Measurements from ENCODE around the gene ADGRB3. TPM values are rescaled to one million over a fixed set of nuclear protein-coding genes. Genes with fewer than 3 reads are reported as not detected.

Gene ADGRB3
- polyA plus RNA-seq, 3 donors, result 0.04 to 0.23 (median 0.05) TPM

DNA sequence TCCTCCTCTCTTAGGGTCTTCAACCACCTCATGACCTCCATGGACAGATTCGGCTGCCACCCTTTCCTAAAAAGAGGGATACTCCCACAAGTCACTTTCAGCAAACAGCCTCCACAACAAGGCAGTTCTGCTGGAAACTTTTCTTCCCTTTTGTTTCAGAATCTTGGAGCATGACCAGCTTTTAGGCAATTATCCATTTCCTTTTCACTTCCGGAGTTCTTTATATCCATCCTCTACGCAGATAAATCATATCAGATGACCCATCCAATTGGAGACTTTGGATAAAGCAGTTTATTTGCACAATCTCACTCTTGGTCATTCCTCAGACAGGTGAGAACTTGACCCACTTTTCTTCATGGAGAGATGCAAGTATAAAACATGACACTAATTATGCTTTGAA lies 763.2 kb downstream of the ADGRB3 start:
- H3K9ac ChIP-seq (ENCODE audit: insufficient read depth, low read length, poor library complexity, severe bottlenecking), result no peak overlapping the region
- WGBS (ENCODE audit: insufficient coverage), result 78% methylated on average over 1 of the region's 3 CpGs
- TF ChIP-seq, protein P1, sequence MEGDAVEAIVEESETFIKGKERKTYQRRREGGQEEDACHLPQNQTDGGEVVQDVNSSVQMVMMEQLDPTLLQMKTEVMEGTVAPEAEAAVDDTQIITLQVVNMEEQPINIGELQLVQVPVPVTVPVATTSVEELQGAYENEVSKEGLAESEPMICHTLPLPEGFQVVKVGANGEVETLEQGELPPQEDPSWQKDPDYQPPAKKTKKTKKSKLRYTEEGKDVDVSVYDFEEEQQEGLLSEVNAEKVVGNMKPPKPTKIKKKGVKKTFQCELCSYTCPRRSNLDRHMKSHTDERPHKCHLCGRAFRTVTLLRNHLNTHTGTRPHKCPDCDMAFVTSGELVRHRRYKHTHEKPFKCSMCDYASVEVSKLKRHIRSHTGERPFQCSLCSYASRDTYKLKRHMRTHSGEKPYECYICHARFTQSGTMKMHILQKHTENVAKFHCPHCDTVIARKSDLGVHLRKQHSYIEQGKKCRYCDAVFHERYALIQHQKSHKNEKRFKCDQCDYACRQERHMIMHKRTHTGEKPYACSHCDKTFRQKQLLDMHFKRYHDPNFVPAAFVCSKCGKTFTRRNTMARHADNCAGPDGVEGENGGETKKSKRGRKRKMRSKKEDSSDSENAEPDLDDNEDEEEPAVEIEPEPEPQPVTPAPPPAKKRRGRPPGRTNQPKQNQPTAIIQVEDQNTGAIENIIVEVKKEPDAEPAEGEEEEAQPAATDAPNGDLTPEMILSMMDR (IDR thresholded peaks at IDR 0.05), result no peak

DNA sequence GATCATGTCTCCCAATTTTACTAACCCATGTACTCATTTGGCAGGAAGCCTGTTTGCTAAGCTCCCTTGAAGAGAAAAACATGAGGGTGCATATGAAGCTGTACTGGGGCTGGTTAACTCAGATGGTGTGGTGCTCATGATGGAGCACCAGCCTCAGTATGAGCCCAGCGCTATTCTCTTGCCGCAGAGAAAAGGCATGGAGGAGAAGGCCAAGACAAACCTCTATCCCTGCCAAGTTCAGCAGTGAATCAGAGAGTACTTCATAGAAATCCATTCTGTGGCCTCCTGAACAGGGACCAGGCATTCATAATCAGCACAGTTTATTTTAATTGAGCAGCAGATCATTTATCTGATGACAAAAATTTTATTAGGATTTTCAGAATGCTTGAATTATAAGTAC lies 763.6 kb downstream of the ADGRB3 start:
- Histone ChIP-seq H3K36me3 (replicated peaks in 1 of 2; ENCODE audit: control insufficient read depth in 1 of 2, insufficient read depth in 2 of 2, low read length in 2 of 2) (no peaks in the 10 kb centered on the region), H4K20me1 (ENCODE audit: insufficient read depth, low read length) (no peaks in the 10 kb centered on the region), H3K4me1 (ENCODE audit: control insufficient read depth in 1 of 2, insufficient read depth in 2 of 2, low read length in 2 of 2) (no peaks in the 10 kb centered on the region), H3K4me3 (replicated peaks in 1 of 3; ENCODE audit: low read depth in 2 of 3, low read length in 3 of 3) (no peak overlapping the region), H2AFZ (ENCODE audit: insufficient read depth, low read depth, low read length, poor library complexity, severe bottlenecking) (no peak overlapping the region), H3K79me2 (ENCODE audit: insufficient read depth, low read length) (no peaks in the 10 kb centered on the region), H3K9me3 (replicated peaks in 1 of 2; ENCODE audit: control insufficient read depth in 1 of 2, insufficient read depth in 1 of 2, low read length in 2 of 2) (no peaks in the 10 kb centered on the region), H3K4me2 (replicated peaks; ENCODE audit: extremely low read depth, low read length, poor library complexity, severe bottlenecking) (no peak overlapping the region), H3K9ac (ENCODE audit: insufficient read depth, low read length, poor library complexity, severe bottlenecking) (no peak overlapping the region), H3K27me3 (ENCODE audit: control insufficient read depth in 2 of 2, insufficient read depth in 2 of 2, low read length in 2 of 2) (no peaks in the 10 kb centered on the region), H3K27ac (ENCODE audit: low read depth in 1 of 2, low read length in 2 of 2) (no peak overlapping the region)
- Mint-ChIP-seq H3K9me3 (peaks cover 0 to 6% (median 0%) of the 10 kb centered on the region in 7 donors), H3K27ac (no peak overlapping the region), H3K27me3 (ENCODE audit: low read depth in 3 of 3) (peaks cover 0 to 1% (median 0%) of the 10 kb centered on the region in 3 donors), H3K36me3 (no peaks in the 10 kb centered on the region), H3K4me3 (no peak overlapping the region), H3K4me1 (no peaks in the 10 kb centered on the region)
- intact Hi-C loops (cut with micrococcal nuclease), result no loop called here
- DNase-seq, result no peak
- TF ChIP-seq, protein P1 (IDR thresholded peaks at IDR 0.05), result no peak
- 82% methylated on average over 2 of the region's 2 CpGs for WGBS (ENCODE audit: insufficient coverage)

More for the DNA sequence above, 763.2 kb downstream of the ADGRB3 start:
- Histone ChIP-seq H3K79me2 (ENCODE audit: insufficient read depth, low read length) (no peaks in the 10 kb centered on the region), H3K4me3 (replicated peaks in 1 of 3; ENCODE audit: low read depth in 2 of 3, low read length in 3 of 3) (no peak overlapping the region), H3K9me3 (replicated peaks in 1 of 2; ENCODE audit: control insufficient read depth in 1 of 2, insufficient read depth in 1 of 2, low read length in 2 of 2) (no peaks in the 10 kb centered on the region), H3K27me3 (ENCODE audit: control insufficient read depth in 2 of 2, insufficient read depth in 2 of 2, low read length in 2 of 2) (no peaks in the 10 kb centered on the region), H3K4me2 (replicated peaks; ENCODE audit: extremely low read depth, low read length, poor library complexity, severe bottlenecking) (no peak overlapping the region), H3K4me1 (ENCODE audit: control insufficient read depth in 1 of 2, insufficient read depth in 2 of 2, low read length in 2 of 2) (no peaks in the 10 kb centered on the region), H3K36me3 (replicated peaks in 1 of 2; ENCODE audit: control insufficient read depth in 1 of 2, insufficient read depth in 2 of 2, low read length in 2 of 2) (no peaks in the 10 kb centered on the region), H2AFZ (ENCODE audit: insufficient read depth, low read depth, low read length, poor library complexity, severe bottlenecking) (no peak overlapping the region), H4K20me1 (ENCODE audit: insufficient read depth, low read length) (no peaks in the 10 kb centered on the region), H3K27ac (ENCODE audit: low read depth in 1 of 2, low read length in 2 of 2) (no peak overlapping the region)
- no peaks in the 10 kb centered on the region for H3K4me1 Mint-ChIP-seq
- H3K9me3 Mint-ChIP-seq, result peaks cover 0 to 6% (median 0%) of the 10 kb centered on the region in 7 donors
- no peaks in the 10 kb centered on the region for H3K36me3 Mint-ChIP-seq
- peaks cover 0 to 1% (median 0%) of the 10 kb centered on the region in 3 donors for H3K27me3 Mint-ChIP-seq (ENCODE audit: low read depth in 3 of 3)
- no peak for DNase-seq
- H3K4me3 Mint-ChIP-seq, result no peak overlapping the region
- intact Hi-C loops (cut with micrococcal nuclease), result no loop called here
- H3K27ac Mint-ChIP-seq, result no peak overlapping the region
